Rectal smooth muscle tissue (tissue), 1 donor: ENCODE results near the gene SEM1.
"Not testable (repeated sequence)": the region's sequence is repeated elsewhere in the genome, so short reads cannot be mapped to it uniquely, and the experiment has no call there.

Experiments
- H3K27ac ChIP-seq: one replicate; pipeline ENCODE4 v1.7.0; 2013; ENCODE audit warnings: low read depth, low read length, inconsistent platforms
- H3K27me3 ChIP-seq: one replicate; pipeline ENCODE4 v1.7.0; 2013; ENCODE audit warnings: low read length; ENCODE audit not compliant: control insufficient read depth, insufficient read depth
- H3K36me3 ChIP-seq: one replicate; pipeline ENCODE4 v1.7.0; 2013; ENCODE audit warnings: low read length; ENCODE audit not compliant: control insufficient read depth, insufficient read depth
- H3K4me1 ChIP-seq: one replicate; pipeline ENCODE4 v1.7.0; 2013; ENCODE audit warnings: low read length; ENCODE audit not compliant: control insufficient read depth, insufficient read depth
- H3K4me3 ChIP-seq: one replicate; pipeline ENCODE4 v1.7.0; 2013; ENCODE audit warnings: low read length
- H3K9ac ChIP-seq: one replicate; pipeline ENCODE4 v1.7.0; 2013; ENCODE audit warnings: low read length

Gene SEM1

GRCh38 chr7:96670338-96671289 is 39.0 kb downstream of the SEM1 start:
- no peaks in the 10 kb centered on the region for H3K27me3 ChIP-seq
- no peak overlapping the region for H3K4me3 ChIP-seq
- no peak overlapping the region for H3K9ac ChIP-seq
- peaks cover 6% of the 10 kb centered on the region for H3K4me1 ChIP-seq
- H3K36me3 ChIP-seq = peaks cover 4% of the 10 kb centered on the region
- no peak overlapping the region for H3K27ac ChIP-seq

GRCh38 chr7:96669812-96670211 is 39.8 kb downstream of the SEM1 start:
- Histone ChIP-seq H3K36me3 (peaks cover 4% of the 10 kb centered on the region), H3K27me3 (no peaks in the 10 kb centered on the region), H3K9ac (no peak overlapping the region), H3K27ac (no peak overlapping the region), H3K4me3 (no peak overlapping the region), H3K4me1 (peaks cover 6% of the 10 kb centered on the region)

DNA sequence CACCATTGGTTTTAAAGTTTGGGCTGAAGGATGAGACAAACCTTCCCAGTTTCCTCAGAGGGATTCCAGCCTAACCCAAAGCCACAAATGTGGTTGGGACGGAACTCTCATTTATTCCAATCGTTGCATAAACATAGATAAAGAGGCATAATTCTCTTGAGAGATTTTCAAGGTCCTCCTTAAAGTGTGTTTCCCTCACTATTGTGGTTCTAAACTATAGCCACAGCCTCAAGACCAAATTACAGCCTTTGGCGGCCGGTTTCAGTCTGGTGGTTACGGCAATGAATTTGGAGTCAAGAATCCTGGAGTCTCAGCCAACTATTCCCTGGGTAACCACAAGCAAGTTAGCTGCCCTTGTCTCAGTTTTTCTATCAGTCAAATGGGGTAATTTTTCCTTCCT is 42.6 kb downstream of the SEM1 start:
- peaks cover 6% of the 10 kb centered on the region for H3K4me1 ChIP-seq
- H3K4me3 ChIP-seq = no peak overlapping the region
- H3K36me3 ChIP-seq = peaks cover 4% of the 10 kb centered on the region
- H3K27ac ChIP-seq = no peak overlapping the region
- no peak overlapping the region for H3K9ac ChIP-seq
- no peaks in the 10 kb centered on the region for H3K27me3 ChIP-seq

DNA sequence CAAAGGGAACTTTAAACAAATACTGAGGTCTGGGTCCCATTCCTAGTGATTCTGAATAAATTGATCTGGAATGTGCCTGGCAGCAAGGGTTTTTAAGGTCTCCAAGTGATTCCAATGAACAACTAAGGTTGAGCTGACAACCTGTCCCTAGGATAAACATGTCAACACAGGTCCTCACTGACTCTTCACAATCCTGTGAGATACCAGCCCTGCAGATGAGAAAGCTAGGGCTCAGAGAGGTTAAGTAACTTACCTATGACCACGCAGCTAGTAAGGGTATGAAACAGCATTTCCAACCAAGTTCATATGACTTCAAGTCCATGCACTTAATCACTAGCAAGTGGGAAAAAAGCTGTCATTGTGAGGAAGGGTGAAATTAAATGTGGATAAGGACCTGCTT is 44.0 kb downstream of the SEM1 start:
- H3K27ac ChIP-seq = no peak overlapping the region
- no peaks in the 10 kb centered on the region for H3K4me1 ChIP-seq
- no peak overlapping the region for H3K4me3 ChIP-seq
- H3K36me3 ChIP-seq = peaks cover 4% of the 10 kb centered on the region
- no peak overlapping the region for H3K9ac ChIP-seq
- H3K27me3 ChIP-seq = no peaks in the 10 kb centered on the region

GRCh38 chr7:96664793-96665192 is 44.9 kb downstream of the SEM1 start:
- Histone ChIP-seq H3K4me1 (no peaks in the 10 kb centered on the region), H3K9ac (no peak overlapping the region), H3K27me3 (no peaks in the 10 kb centered on the region), H3K4me3 (no peak overlapping the region), H3K27ac (no peak overlapping the region), H3K36me3 (peaks cover 4% of the 10 kb centered on the region)

- no peaks in the 10 kb centered on the region for H3K4me1 ChIP-seq
- H3K27ac ChIP-seq = no peak overlapping the region
- H3K27me3 ChIP-seq = no peaks in the 10 kb centered on the region
- H3K9ac ChIP-seq = no peak overlapping the region
- no peak overlapping the region for H3K4me3 ChIP-seq
- H3K36me3 ChIP-seq = peaks cover 4% of the 10 kb centered on the region
These were observed 45.7 kb downstream of the SEM1 start for GRCh38 chr7:96663871-96664445.

GRCh38 chr7:96663457-96663856 is 46.2 kb downstream of the SEM1 start:
- Histone ChIP-seq H3K4me1 (no peaks in the 10 kb centered on the region), H3K4me3 (no peak overlapping the region), H3K36me3 (peaks cover 2% of the 10 kb centered on the region), H3K27me3 (no peaks in the 10 kb centered on the region), H3K9ac (no peak overlapping the region), H3K27ac (no peak overlapping the region)

GRCh38 chr7:96662151-96662550 is 47.5 kb downstream of the SEM1 start:
- not testable (repeated sequence) for H3K9ac ChIP-seq, H3K4me1 ChIP-seq, H3K27me3 ChIP-seq, H3K4me3 ChIP-seq, H3K36me3 ChIP-seq, H3K27ac ChIP-seq

DNA sequence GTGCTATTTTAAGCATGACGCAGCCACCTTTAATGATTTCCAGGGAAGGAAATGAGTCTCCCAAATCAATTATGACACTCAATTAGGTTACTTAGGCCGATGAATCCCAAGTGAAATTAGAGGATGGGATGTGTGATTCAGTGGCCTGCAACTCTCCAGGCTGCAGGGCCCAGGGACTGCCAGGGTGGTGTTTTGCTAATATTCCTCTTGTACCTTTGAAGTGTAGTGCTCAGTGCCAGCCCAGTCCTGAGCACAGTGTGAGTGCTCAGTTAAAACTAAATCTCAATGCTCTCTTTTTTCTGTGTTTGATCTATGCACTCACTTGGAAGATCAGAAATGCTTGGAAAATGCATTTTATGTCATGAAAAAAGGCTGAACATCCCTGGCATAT is 51.6 kb downstream of the SEM1 start:
- H3K4me3 ChIP-seq = no peak overlapping the region
- H3K27me3 ChIP-seq = no peaks in the 10 kb centered on the region
- no peak overlapping the region for H3K9ac ChIP-seq
- H3K36me3 ChIP-seq = no peaks in the 10 kb centered on the region
- H3K4me1 ChIP-seq = no peaks in the 10 kb centered on the region
- no peak overlapping the region for H3K27ac ChIP-seq

DNA sequence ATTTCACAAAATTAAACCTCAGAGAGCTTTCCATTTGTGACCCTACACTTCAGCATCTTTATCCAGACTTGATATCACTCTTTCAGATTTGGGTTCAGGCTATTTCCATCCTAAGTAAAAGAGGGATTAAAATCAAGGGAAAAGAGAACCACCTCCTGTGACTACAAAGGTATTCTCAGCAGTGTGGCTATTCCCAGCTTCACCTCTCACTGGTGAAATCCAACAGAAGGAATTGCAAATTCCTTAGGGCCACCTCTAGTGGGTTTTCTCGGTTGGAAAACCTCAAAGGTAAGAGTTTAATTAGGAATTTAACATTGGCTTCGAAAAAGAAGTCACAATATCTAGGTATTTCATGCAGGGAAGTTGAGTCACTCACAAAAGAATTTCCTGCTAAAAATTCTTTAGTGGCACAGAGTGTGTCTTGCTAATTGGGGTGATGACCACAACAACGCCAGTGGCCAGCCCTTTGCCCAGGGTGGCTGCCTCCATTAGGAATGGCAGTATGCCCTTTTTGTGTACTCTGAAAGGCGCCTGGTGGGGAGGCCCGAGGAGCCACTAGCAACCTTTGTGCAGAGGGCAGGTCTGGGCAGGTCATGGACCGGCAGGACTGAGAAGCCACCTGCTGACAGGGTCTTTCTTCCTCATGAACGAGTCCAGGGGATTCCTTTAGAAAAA is 52.2 kb downstream of the SEM1 start:
- Histone ChIP-seq H3K27me3 (no peaks in the 10 kb centered on the region), H3K4me1 (no peaks in the 10 kb centered on the region), H3K27ac (no peak overlapping the region), H3K4me3 (no peak overlapping the region), H3K36me3 (no peaks in the 10 kb centered on the region), H3K9ac (no peak overlapping the region)

- Histone ChIP-seq H3K27ac (no peak overlapping the region), H3K4me1 (no peaks in the 10 kb centered on the region), H3K27me3 (no peaks in the 10 kb centered on the region), H3K36me3 (no peaks in the 10 kb centered on the region), H3K4me3 (no peak overlapping the region), H3K9ac (no peak overlapping the region)
These were observed 53.7 kb downstream of the SEM1 start for GRCh38 chr7:96655956-96656355.

DNA sequence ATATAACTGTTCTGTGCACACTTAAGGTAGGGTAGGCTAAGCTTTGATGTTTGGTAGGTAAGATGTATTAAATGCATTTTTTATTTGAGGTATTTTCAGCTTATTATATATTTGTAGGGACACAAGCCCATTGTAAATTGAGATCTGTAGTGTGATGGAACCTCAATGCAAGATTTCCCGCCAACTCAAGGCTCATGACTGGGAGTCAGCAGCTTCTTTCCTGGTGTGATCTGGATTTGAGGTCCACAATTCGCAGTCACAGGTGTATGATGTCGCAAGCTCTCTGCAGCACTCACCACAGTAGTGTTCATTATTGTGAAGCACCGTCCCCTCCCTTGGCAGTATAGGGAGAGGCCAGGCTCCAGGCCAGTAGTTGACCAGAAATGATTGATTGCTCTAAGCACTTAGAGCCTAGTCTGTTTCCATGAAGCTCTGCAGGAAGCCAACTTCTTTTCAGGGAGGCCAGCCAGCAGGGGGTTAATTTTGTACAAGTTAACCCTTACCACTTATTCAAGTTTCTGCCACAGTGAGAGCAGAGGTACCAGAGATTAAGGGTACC is 54.9 kb downstream of the SEM1 start:
- Histone ChIP-seq H3K4me1 (no peaks in the 10 kb centered on the region), H3K36me3 (no peaks in the 10 kb centered on the region), H3K27me3 (no peaks in the 10 kb centered on the region), H3K4me3 (no peak overlapping the region), H3K9ac (no peak overlapping the region), H3K27ac (no peak overlapping the region)
